ENCODE data around the gene VPREB3. TPM values are rescaled to one million over a fixed set of nuclear protein-coding genes. Genes with fewer than 3 reads are reported as not detected.

VPREB3 gene
- total RNA-seq, 4 donors from 2014 or later: not detected

GRCh38 chr22:23779731-23780130, 25.5 kb upstream of the VPREB3 start:
- H3K4me3 ChIP-seq (replicated peaks in 1 of 3): no peak overlapping the region
- WGBS, 2 donors: 63 to 77% methylated on average over 1 to 2 of the region's 5 CpGs
- intact Hi-C loops (cut with DNase I): no loop called here

GRCh38 chr22:23779083-23779482, 24.9 kb upstream of the VPREB3 start:
- Histone ChIP-seq H3K27ac (no peak overlapping the region), H3K4me1 (no peaks in the 10 kb centered on the region), H3K9me3 (no peaks in the 10 kb centered on the region), H3K4me3 (replicated peaks in 1 of 3) (no peak overlapping the region), H3K27me3 (no peaks in the 10 kb centered on the region), H3K36me3 (no peaks in the 10 kb centered on the region)
- no peak for TF ChIP-seq POLR2A (IDR thresholded peaks at IDR 0.05)
- TF ChIP-seq, protein P1, sequence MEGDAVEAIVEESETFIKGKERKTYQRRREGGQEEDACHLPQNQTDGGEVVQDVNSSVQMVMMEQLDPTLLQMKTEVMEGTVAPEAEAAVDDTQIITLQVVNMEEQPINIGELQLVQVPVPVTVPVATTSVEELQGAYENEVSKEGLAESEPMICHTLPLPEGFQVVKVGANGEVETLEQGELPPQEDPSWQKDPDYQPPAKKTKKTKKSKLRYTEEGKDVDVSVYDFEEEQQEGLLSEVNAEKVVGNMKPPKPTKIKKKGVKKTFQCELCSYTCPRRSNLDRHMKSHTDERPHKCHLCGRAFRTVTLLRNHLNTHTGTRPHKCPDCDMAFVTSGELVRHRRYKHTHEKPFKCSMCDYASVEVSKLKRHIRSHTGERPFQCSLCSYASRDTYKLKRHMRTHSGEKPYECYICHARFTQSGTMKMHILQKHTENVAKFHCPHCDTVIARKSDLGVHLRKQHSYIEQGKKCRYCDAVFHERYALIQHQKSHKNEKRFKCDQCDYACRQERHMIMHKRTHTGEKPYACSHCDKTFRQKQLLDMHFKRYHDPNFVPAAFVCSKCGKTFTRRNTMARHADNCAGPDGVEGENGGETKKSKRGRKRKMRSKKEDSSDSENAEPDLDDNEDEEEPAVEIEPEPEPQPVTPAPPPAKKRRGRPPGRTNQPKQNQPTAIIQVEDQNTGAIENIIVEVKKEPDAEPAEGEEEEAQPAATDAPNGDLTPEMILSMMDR (IDR thresholded peaks at IDR 0.05): no peak
- intact Hi-C loops (cut with DNase I): no loop called here
- DNase-seq: no peak
- 100% methylated on average over 1 of the region's 16 CpGs; no CpG with 5 or more reads in 1 of the 2 donors for WGBS, 2 donors

More at GRCh38 chr22:23779731-23780130, 25.5 kb upstream of the VPREB3 start:
- no peaks in the 10 kb centered on the region for H3K4me1 ChIP-seq
- no peaks in the 10 kb centered on the region for H3K36me3 ChIP-seq
- no peak overlapping the region for H3K27ac ChIP-seq
- H3K9me3 ChIP-seq: no peaks in the 10 kb centered on the region
- DNase-seq: no peak
- no peaks in the 10 kb centered on the region for H3K27me3 ChIP-seq
- TF ChIP-seq, protein P1 (IDR thresholded peaks at IDR 0.05): no peak
- no peak for TF ChIP-seq POLR2A (IDR thresholded peaks at IDR 0.05)

DNA sequence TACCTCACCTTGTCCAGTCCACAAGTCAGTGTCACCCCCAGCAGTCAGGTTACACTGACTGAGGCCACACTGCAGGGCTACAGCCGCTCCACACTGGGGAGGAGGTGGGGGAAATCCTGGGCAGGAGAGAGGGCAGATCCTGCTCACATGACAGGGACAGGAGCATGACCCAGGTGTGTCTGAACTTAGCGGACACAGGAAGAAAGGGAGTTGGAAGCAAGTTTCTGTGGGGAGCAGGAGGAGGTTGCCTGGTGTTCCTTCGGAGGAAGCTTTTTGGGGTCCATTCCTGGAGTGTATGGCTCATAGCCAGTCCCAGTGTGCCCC, 24.3 kb upstream of the VPREB3 start:
- TF ChIP-seq, protein P1 (IDR thresholded peaks at IDR 0.05): no peak
- no peak for TF ChIP-seq POLR2A (IDR thresholded peaks at IDR 0.05)
- no peaks in the 10 kb centered on the region for H3K27me3 ChIP-seq
- no peak for DNase-seq
- no peak overlapping the region for H3K27ac ChIP-seq
- no peaks in the 10 kb centered on the region for H3K9me3 ChIP-seq
- no peak overlapping the region for H3K4me3 ChIP-seq (replicated peaks in 1 of 3)
- 86 to 92% methylated on average over 3 of the region's 3 CpGs for WGBS, 2 donors
- intact Hi-C loops (cut with DNase I): no loop called here
- no peaks in the 10 kb centered on the region for H3K36me3 ChIP-seq
- H3K4me1 ChIP-seq: no peaks in the 10 kb centered on the region

- WGBS, 2 donors: 82% methylated on average over 9 to 10 of the region's 11 CpGs
These were observed 23.8 kb upstream of the VPREB3 start for GRCh38 chr22:23777776-23778576.

More at GRCh38 chr22:23777776-23778576, 23.8 kb upstream of the VPREB3 start:
- Histone ChIP-seq H3K36me3 (no peaks in the 10 kb centered on the region), H3K4me3 (replicated peaks in 1 of 3) (no peak overlapping the region), H3K9me3 (no peaks in the 10 kb centered on the region), H3K27me3 (no peaks in the 10 kb centered on the region), H3K27ac (no peak overlapping the region), H3K4me1 (peaks cover 3 to 4% of the 10 kb centered on the region in 2 donors)
- no peak for DNase-seq
- no peak for TF ChIP-seq POLR2A (IDR thresholded peaks at IDR 0.05)
- TF ChIP-seq, protein P1 (IDR thresholded peaks at IDR 0.05): no peak
- intact Hi-C loops (cut with DNase I): no loop called here
